K562 (cell line): Measurements from ENCODE around the gene SHISA7. TPM values are rescaled to one million over a fixed set of nuclear protein-coding genes. Genes with fewer than 3 reads are reported as not detected.

ENCODE experiments used
- BCL6 ChIP-seq: fragments of 250-450 bp; sonication (Bioruptor Pico); IDR thresholded peaks from 2 replicates; pipeline ENCODE4 v1.4.0; 2020
- GABPB1 ChIP-seq: sonication (generic); formaldehyde crosslinking; IDR thresholded peaks from 2 replicates; pipeline ENCODE4 v1.8.0; 2022; ENCODE audit warnings: mild to moderate bottlenecking, missing genetic modification reagents
- GTF3C2 ChIP-seq: IDR thresholded peaks from 3 replicates; pipeline ENCODE4 v1.6.1; 2011; ENCODE audit warnings: borderline replicate concordance, mild to moderate bottlenecking, moderate library complexity; ENCODE audit not compliant: insufficient read length; ENCODE audit errors: extremely low read depth
- HMGXB4 ChIP-seq: sonication (generic); formaldehyde crosslinking; IDR thresholded peaks from 2 replicates; pipeline ENCODE4 v1.8.1; 2023; ENCODE audit warnings: mild to moderate bottlenecking, missing genetic modification reagents
- HNRNPL ChIP-seq: fragments of 200-400 bp; formaldehyde crosslinking; IDR thresholded peaks from 2 replicates; pipeline ENCODE4 v1.6.1; 2017; ENCODE audit warnings: low read depth, mild to moderate bottlenecking, low read length
- MNT ChIP-seq, 2 experiments: fragments of 450-650 bp; conservative IDR thresholded peaks; 2 replicates each; pipeline ENCODE4 v1.6.1; 2017; ENCODE audit warnings: mild to moderate bottlenecking in 2 of 2, moderate library complexity in 2 of 2
- NFIC ChIP-seq: fragments of 450-650 bp; IDR thresholded peaks from 2 replicates; pipeline ENCODE4 v1.6.1; 2017; ENCODE audit warnings: mild to moderate bottlenecking, inconsistent platforms
- NRF1 ChIP-seq, 2 experiments: fragments of 450-650 bp; IDR thresholded peaks in 1 of 2; conservative IDR thresholded peaks in 1 of 2; 2 replicates each; pipeline ENCODE4 v1.6.1; 2014; ENCODE audit warnings: mild to moderate bottlenecking in 2 of 2
- PML ChIP-seq: IDR thresholded peaks from 2 replicates; pipeline ENCODE4 v1.6.1; 2012; ENCODE audit warnings: low read length, inconsistent platforms
- PYGO2 ChIP-seq: fragments of 450-650 bp; IDR thresholded peaks from 2 replicates; pipeline ENCODE4 v1.6.1; 2016; ENCODE audit warnings: mild to moderate bottlenecking, missing genetic modification characterization, moderate library complexity, missing compliant biosample characterization
- RBM22 ChIP-seq: fragments of 200-400 bp; formaldehyde crosslinking; IDR thresholded peaks from 2 replicates; pipeline ENCODE4 v1.6.1; 2018; ENCODE audit warnings: low read length, low read depth; ENCODE audit not compliant: poor library complexity, severe bottlenecking
- ZFX ChIP-seq: sonication (generic); formaldehyde crosslinking; IDR thresholded peaks from 2 replicates; pipeline ENCODE4 v1.8.0; 2022; ENCODE audit warnings: mild to moderate bottlenecking, missing genetic modification reagents, moderate library complexity
- ZNF224 ChIP-seq: sonication (generic); formaldehyde crosslinking; IDR thresholded peaks from 2 replicates; pipeline ENCODE4 v1.8.0; 2022; ENCODE audit warnings: mild to moderate bottlenecking, missing genetic modification reagents
- polyA plus RNA-seq, 8 experiments: library from polyadenylated mRNA; depleted of rRNA in 4 of 8; stranded (reverse) in 5 of 8; unstranded in 3 of 8; fragments of >200 nt; fragmentation: Nextera tagmentation in 2 of 8; fragmentation: Illumina TruSeq in 1 of 8; extraction: Ambion mirVana in 2 of 8; extraction: Trizol in 1 of 8; gene quantifications; 2 replicates each; pipeline versions ENCODE4 v1.2.1 to v1.2.3, GENCODE V29; 2011 to 2014; ENCODE audit warnings: inconsistent platforms in 1 of 8, missing spikeins in 1 of 8
- total RNA-seq, 7 experiments: library from RNA; depleted of rRNA in 6 of 7; stranded (reverse); fragments of >200 nt in 6 of 7; fragmentation: Illumina TruSeq in 2 of 7; extraction: Trizol in 2 of 7; gene quantifications; 2 replicates each; pipeline versions ENCODE4 v1.2.1 to v1.2.3, GENCODE V29; 2011 to 2021; ENCODE audit warnings: low replicate concordance in 1 of 7
- TF ChIP-seq, protein P1 (sequence below): sonication (generic); formaldehyde crosslinking; IDR thresholded peaks from 2 replicates; pipeline ENCODE4 v1.8.0; 2022; ENCODE audit warnings: mild to moderate bottlenecking, missing genetic modification reagents

SHISA7 gene
- total and polyA plus RNA-seq, 9 of the 15 experiments (the other 6 are each of a cell fraction or from before 2014, with no cell fraction given): 0.01 to 0.40 (median 0.07) TPM

DNA sequence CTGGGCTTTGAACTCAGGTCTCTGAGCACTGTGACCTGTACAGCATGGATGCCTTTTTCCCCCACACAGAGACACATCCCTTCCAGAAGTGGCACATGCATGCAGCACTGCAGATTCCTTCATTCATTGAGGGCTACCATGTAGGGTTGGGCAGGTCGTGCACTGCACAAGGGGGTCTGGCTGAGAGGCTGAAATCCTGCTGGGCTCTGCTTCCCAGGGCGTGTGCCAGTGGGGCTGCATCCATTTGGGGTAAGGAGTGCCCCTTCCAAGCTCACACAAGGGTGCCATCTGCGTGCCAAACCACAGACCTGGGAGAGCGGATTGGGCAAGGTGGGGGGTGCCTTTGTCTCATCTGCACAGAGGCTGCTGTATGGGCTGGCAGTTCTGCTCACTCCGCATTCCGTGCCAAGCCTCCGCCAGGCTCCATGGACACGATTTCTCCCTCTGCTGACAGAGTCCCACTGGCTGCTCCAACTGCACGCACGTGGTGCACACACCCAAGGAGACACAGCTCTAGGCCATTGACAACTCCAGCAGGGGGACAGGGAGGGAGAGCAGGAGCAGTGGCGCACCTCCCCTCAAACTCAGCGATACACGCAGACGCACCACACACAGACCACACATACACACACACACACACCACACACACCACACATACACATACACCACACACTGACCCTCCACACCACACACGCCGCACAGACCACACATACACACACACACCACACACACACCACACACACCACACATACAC is 4.5 kb upstream of the SHISA7 start (continued):
- TF ChIP-seq GTF3C2 (no peak), NRF1 (conservative IDR thresholded peaks at IDR 0.05 in 1 of 2, IDR thresholded peaks at IDR 0.05 in 1 of 2) (0 out of 4 replicates have a peak, but pooled peaks of 1 of the 2 experiments have one; percentile 30), HMGXB4 (CRISPR knock-in tag) (no peak), NFIC (no peak), ZNF224 (CRISPR knock-in tag) (no peak), HNRNPL (0 out of 2 replicates have a peak, but pooled peaks have one; percentile 28), GABPB1 (CRISPR knock-in tag) (peak; percentile 40; the same call in 1 of the 2 replicates), ZFX (CRISPR knock-in tag) (no peak; the same call in 1 of the 2 replicates), PML (no peak), PYGO2 (tag) (no peak), RBM22 (no peak), BCL6 (CRISPR knock-in tag) (no peak), MNT (conservative IDR thresholded peaks at IDR 0.05) (peak; percentile 69 to 74)
- TF ChIP-seq, protein P1, sequence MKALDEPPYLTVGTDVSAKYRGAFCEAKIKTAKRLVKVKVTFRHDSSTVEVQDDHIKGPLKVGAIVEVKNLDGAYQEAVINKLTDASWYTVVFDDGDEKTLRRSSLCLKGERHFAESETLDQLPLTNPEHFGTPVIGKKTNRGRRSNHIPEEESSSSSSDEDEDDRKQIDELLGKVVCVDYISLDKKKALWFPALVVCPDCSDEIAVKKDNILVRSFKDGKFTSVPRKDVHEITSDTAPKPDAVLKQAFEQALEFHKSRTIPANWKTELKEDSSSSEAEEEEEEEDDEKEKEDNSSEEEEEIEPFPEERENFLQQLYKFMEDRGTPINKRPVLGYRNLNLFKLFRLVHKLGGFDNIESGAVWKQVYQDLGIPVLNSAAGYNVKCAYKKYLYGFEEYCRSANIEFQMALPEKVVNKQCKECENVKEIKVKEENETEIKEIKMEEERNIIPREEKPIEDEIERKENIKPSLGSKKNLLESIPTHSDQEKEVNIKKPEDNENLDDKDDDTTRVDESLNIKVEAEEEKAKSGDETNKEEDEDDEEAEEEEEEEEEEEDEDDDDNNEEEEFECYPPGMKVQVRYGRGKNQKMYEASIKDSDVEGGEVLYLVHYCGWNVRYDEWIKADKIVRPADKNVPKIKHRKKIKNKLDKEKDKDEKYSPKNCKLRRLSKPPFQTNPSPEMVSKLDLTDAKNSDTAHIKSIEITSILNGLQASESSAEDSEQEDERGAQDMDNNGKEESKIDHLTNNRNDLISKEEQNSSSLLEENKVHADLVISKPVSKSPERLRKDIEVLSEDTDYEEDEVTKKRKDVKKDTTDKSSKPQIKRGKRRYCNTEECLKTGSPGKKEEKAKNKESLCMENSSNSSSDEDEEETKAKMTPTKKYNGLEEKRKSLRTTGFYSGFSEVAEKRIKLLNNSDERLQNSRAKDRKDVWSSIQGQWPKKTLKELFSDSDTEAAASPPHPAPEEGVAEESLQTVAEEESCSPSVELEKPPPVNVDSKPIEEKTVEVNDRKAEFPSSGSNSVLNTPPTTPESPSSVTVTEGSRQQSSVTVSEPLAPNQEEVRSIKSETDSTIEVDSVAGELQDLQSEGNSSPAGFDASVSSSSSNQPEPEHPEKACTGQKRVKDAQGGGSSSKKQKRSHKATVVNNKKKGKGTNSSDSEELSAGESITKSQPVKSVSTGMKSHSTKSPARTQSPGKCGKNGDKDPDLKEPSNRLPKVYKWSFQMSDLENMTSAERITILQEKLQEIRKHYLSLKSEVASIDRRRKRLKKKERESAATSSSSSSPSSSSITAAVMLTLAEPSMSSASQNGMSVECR (CRISPR knock-in tag): peak; percentile 74; the same call in 1 of the 2 replicates
